Central memory CD8-positive, alpha-beta T cell (primary cell): ENCODE data around the gene SMYD3.
"Not testable (repeated sequence)": the region's sequence is repeated elsewhere in the genome, so short reads cannot be mapped to it uniquely, and the experiment has no call there.

Experiments
- ATAC-seq: fragments of 150-1000 bp; cut with Tn5 transposase; replicated peaks from 2 replicates; pipeline ENCODE4 v1.10.0; 2022; ENCODE audit warnings: mild to moderate bottlenecking, moderate FRiP score, moderate number of reproducible peaks; ENCODE audit not compliant: poor library complexity, severe bottlenecking; ENCODE audit errors: extremely low read depth
- DNase-seq, 2 donors: peaks; one replicate each; pipeline ENCODE4 v3.0.0; 2021; ENCODE audit warnings: low spot score in 2 of 2
- H3K27ac Mint-ChIP-seq: one replicate; pipeline ENCODE4 v1.8.0; 2022; ENCODE audit warnings: low read depth, mild to moderate bottlenecking, moderate library complexity, mixed read lengths
- H3K27me3 Mint-ChIP-seq: one replicate; pipeline ENCODE4 v1.8.0; 2022; ENCODE audit warnings: mixed read lengths
- H3K36me3 Mint-ChIP-seq: one replicate; pipeline ENCODE4 v1.8.0; 2022; ENCODE audit warnings: mild to moderate bottlenecking, moderate library complexity, mixed read lengths; ENCODE audit not compliant: insufficient read depth
- H3K4me1 Mint-ChIP-seq: one replicate; pipeline ENCODE4 v1.8.0; 2022; ENCODE audit warnings: mixed read lengths
- H3K4me3 Mint-ChIP-seq: one replicate; pipeline ENCODE4 v1.8.0; 2022; ENCODE audit warnings: mild to moderate bottlenecking, moderate library complexity, mixed read lengths
- H3K9me3 Mint-ChIP-seq: one replicate; pipeline ENCODE4 v1.8.0; 2022; ENCODE audit warnings: mixed read lengths

SMYD3 gene

DNA sequence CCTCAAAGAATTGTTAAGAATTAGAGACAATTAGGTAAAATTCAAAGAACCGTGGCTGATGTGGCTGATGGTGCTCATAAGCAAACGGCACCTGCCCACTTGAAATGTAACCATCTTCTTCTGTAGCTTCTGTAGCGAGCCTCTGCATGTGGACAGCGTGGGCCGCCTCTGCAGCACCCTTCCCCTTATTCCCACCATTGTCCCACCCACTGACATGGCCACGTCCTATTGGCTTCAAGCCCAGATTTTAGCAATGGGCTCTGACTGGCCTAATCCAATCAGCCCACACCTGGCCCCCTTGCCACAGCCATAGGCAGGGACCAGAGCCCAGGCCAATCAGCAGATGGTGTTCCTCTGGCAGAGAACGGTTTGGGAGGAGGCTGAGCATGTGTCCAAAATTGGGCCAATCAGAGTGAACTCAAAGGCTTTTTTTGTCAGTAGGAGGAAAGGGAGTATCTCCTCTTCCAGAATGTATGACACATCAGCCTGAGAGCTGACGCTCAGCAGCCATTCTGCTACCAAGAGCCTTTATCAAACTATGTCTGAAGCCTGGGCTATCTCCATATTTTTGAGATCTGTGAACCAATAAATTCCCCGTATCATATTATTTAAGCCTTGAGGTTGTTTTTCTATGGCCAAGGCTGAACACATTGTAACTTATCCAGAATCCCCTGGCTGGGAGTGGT lies 518.5 kb downstream of the SMYD3 start:
- Mint-ChIP-seq H3K36me3 (no peaks in the 10 kb centered on the region), H3K27ac (no peak overlapping the region), H3K4me1 (no peaks in the 10 kb centered on the region), H3K27me3 (no peaks in the 10 kb centered on the region), H3K4me3 (no peak overlapping the region), H3K9me3 (no peaks in the 10 kb centered on the region)
- ATAC-seq (no peak), DNase-seq (no peak)

DNA sequence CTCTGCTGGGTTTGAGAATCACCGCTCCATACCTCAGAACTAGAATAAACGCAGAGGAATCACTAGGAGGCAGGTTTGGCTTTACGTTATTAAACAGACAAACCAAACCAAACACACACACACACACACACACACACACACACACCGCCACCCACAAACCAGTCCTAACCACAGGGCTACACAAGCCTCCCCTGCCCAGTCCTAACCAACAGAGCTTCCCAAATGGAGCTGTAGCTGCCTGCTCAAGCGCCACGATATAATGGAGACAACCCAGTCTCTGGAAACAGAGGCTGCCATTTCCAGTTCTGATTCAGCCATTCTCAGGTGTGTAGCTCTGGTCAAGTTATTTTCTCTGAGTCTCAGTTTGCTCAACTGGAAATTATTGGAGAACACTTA lies 519.1 kb downstream of the SMYD3 start:
- no peaks in the 10 kb centered on the region for H3K36me3 Mint-ChIP-seq
- no peaks in the 10 kb centered on the region for H3K27me3 Mint-ChIP-seq
- DNase-seq (no peak), ATAC-seq (no peak)
- no peak overlapping the region for H3K27ac Mint-ChIP-seq
- H3K4me3 Mint-ChIP-seq, result no peak overlapping the region
- no peaks in the 10 kb centered on the region for H3K9me3 Mint-ChIP-seq
- no peaks in the 10 kb centered on the region for H3K4me1 Mint-ChIP-seq

DNA sequence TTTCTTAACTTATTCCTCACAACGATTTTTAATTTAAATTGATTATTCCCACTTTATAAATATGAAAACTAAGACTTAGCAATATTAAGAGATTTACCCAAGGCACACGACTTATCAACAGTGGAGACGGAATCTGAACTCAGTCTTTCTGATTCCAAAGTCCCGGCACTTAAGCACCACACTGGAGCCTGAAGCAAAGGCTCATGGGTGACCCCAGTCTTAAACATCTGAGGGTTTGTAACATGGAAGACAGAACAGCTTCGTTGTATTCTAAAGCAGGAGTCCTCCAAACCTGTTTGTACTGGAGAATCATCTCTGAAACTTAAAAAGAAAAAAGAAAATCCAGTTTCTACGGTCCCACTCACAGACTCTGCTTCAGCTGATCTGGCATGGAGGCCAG lies 519.5 kb downstream of the SMYD3 start:
- ATAC-seq, result no peak
- Mint-ChIP-seq H3K27me3 (no peaks in the 10 kb centered on the region), H3K36me3 (no peaks in the 10 kb centered on the region), H3K27ac (no peak overlapping the region), H3K9me3 (no peaks in the 10 kb centered on the region), H3K4me1 (no peaks in the 10 kb centered on the region), H3K4me3 (no peak overlapping the region)
- DNase-seq, result no peak

DNA sequence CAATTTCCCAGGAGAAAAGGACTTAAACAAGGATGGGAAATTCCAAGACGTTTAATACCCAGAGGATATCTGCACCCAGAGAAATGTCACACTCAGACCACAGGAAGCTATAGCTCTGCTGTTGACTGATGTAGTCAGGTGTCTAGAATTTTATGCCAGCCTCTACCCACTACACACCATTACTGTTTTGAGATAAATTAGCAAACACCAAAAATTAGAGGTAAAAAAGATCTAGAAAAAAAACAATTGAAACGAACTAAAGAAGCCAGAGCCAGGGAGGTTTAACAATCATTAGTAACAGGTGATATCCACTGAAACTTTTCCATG lies 519.9 kb downstream of the SMYD3 start:
- DNase-seq, result no peak
- Mint-ChIP-seq H3K4me1 (no peaks in the 10 kb centered on the region), H3K9me3 (no peaks in the 10 kb centered on the region), H3K36me3 (no peaks in the 10 kb centered on the region), H3K27me3 (no peaks in the 10 kb centered on the region), H3K27ac (no peak overlapping the region), H3K4me3 (no peak overlapping the region)
- ATAC-seq, result no peak

DNA sequence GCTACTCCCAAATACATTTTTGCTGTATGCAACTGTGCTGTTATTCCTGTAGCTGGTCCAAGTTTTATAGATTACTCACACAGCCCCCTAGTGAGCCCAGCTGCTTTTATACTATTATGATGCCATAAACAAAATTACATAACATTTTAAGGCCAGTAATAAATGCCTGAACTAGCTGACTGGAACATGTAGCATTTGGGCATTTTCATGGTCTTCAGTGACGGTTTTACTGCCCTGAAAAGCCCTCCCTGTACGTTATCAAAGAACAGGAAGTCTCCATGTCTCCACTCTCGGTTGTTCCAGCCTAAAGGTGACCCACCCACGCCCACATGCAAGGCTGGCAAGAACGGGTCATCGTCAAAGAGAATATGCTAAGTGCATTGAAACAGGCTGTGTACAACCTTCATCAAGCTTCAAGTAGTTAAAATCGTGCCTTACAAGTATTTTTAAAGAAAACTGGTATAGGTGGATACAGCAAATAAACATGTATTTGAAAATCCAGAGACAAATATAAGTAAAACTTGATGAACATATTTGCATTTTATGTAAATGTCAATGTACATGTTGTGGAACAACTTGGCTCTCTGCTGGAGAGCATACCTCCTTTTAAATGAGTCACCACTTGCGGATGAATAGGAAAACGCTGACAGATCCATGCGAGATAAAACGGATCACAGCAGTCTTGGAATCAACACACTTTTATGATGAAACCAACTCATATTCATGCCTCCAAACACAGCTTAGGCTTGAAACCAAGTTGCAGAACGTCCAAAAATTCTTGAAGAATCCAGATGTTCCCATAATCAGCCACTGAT lies 520.5 kb downstream of the SMYD3 start:
- ATAC-seq (no peak), DNase-seq (no peak)
- Mint-ChIP-seq H3K4me1 (no peaks in the 10 kb centered on the region), H3K27ac (no peak overlapping the region), H3K4me3 (no peak overlapping the region), H3K36me3 (no peaks in the 10 kb centered on the region), H3K27me3 (no peaks in the 10 kb centered on the region), H3K9me3 (no peaks in the 10 kb centered on the region)

DNA sequence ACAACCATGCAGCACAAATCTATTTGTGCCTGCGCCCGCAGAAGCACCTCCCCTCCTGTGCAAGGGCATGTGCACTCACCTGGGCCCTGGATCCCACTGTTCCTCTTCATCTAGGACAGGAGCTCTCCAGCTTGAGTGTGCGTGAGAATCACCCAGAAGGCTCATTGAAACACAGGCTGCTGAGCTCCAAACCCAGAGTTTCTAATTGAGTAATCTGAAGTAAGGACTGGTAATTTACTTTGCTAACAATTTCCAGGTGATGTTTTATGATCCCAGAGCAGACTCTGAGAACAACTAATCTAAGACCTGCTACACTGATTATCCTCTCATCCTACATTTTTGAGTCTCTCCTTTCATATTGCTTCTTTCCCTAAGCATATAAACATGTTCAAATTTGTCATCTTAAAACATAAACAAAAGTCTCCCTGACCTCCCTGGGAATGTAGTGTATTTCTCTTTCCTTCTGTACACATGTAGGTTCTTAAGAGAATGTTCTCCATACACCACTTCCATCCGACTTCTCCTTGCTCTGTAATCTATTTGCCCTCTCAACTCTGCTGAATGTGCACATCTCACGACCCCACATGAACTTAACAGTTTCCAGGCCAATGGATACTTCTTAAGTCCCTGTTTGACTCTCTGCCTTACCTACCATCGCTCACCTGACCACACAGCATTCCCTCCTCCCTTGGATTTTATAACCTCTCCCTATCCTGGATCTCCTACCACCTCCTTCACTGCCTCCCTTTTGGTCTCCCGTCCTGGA lies 522.5 kb downstream of the SMYD3 start:
- Mint-ChIP-seq H3K4me1 (no peaks in the 10 kb centered on the region), H3K27ac (no peak overlapping the region), H3K9me3 (no peaks in the 10 kb centered on the region), H3K36me3 (no peaks in the 10 kb centered on the region), H3K4me3 (no peak overlapping the region), H3K27me3 (no peaks in the 10 kb centered on the region)
- DNase-seq (no peak), ATAC-seq (no peak)

DNA sequence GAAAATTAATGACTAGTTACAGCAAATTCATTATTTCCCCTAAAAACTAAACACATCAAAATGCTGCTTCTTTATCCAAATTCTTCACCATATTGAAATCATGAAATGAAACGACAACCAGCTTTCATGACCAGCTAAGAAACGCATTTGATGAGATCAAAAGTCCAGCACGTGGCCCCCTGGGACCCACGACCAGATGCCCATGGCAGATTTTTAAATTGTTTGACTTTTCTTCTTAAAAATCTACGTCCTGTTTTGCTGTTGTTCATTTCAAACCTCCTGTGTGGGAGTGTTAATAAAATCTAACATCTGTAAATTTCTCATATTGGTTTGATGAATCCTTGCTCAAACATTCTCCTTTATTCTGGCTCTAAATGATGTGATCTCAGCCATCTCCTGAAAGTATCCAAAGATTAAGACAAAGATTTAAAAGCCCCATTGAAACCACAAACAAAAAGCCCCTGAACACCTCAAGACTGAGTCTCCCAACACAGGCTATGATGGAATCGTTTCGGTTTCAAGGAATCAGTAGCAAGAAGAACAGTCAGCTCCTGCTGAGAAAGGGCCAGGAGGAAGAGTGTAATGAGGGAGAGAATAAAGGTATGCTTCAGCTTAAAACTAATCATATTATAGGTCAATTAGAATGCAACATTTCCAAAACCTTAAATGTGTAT lies 523.6 kb downstream of the SMYD3 start:
- ATAC-seq (no peak), DNase-seq (no peak)
- Mint-ChIP-seq H3K27me3 (no peaks in the 10 kb centered on the region), H3K36me3 (no peaks in the 10 kb centered on the region), H3K27ac (no peak overlapping the region), H3K9me3 (no peaks in the 10 kb centered on the region), H3K4me3 (no peak overlapping the region), H3K4me1 (no peaks in the 10 kb centered on the region)

DNA sequence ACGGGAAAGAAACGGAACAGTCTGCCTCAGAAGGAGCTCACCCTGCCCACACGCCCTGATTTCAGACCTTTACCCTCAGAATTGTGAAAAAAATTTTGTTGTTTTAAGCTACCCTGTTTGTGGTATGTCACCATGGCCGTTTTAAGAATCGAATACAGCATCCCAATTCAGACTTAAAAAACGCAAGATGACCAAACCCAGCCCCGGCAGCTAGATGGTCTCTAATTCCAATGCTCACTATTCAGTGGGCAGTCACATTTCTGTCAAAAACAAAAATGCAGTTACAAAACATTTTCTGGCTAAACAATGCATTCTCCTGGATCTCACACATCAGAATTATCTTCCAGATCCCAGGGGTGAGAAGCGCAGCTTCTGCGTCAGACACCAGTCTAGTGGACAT lies 527.5 kb downstream of the SMYD3 start:
- H3K4me3 Mint-ChIP-seq, result no peak overlapping the region
- no peaks in the 10 kb centered on the region for H3K36me3 Mint-ChIP-seq
- H3K4me1 Mint-ChIP-seq, result no peaks in the 10 kb centered on the region
- DNase-seq (no peak), ATAC-seq (no peak)
- no peaks in the 10 kb centered on the region for H3K27me3 Mint-ChIP-seq
- no peaks in the 10 kb centered on the region for H3K9me3 Mint-ChIP-seq
- no peak overlapping the region for H3K27ac Mint-ChIP-seq

DNA sequence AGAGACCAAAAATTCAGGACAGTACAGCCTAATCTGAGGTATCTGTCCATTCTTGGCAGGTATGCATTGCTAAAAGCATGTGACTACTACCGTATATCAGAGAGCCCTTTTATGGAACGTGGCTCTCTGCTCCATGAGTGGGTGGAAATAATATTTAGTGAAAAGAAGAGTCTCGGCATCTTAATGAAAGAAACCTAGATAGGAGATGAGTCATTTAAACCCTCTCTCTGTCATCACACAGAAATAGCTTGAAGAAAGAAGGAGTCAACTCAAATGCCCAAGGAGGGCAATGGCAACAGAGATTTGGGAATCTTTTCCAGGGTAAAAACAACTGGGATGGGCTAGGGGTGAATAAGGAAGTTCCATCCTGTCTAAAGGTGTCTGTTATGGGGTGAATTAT lies 528.2 kb downstream of the SMYD3 start:
- ATAC-seq, result no peak
- Mint-ChIP-seq H3K27ac (no peak overlapping the region), H3K27me3 (no peaks in the 10 kb centered on the region), H3K4me3 (no peak overlapping the region), H3K9me3 (no peaks in the 10 kb centered on the region), H3K36me3 (no peaks in the 10 kb centered on the region), H3K4me1 (no peaks in the 10 kb centered on the region)
- DNase-seq, result no peak

DNA sequence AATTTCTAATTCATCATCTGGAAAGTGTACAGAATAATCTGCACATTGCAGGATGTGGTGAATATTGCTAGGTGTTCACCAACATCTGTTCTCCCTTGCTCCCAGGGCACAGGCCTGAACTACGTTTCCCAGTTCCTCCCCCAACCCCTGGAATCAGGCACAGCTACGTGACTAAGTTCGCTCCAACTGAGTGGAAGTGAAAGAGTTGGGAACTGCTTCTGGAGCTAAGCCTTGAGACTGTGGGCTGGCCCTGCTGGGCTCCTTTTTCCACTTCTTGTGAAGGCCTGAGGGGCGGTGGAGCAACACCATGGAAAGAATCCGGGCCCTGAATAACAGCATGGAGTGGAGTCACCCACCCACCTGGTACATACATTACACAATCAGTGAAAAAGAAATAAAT lies 534.6 kb downstream of the SMYD3 start:
- Mint-ChIP-seq H3K27ac (no peak overlapping the region), H3K9me3 (no peaks in the 10 kb centered on the region), H3K27me3 (no peaks in the 10 kb centered on the region), H3K36me3 (no peaks in the 10 kb centered on the region), H3K4me3 (no peak overlapping the region), H3K4me1 (no peaks in the 10 kb centered on the region)
- no peak for ATAC-seq
- no peak for DNase-seq

DNA sequence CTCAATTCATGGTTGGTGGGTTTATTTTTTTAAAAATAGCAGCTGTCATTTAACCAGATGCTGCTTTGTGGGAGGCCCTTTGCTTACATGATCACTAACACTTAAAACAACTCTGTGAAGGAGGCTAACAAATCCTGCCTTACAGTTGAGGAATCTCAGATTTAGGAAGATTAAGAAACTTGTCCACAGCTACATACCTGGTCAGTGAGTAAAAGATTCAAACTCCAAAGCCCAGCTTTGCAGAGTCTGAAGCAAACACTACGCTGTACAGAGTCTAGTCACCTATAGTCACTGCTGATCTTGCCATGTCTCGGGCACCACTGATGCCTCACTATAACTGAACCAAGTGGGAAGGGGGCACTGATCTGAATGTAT lies 535.4 kb downstream of the SMYD3 start:
- Mint-ChIP-seq H3K36me3 (no peaks in the 10 kb centered on the region), H3K4me1 (no peaks in the 10 kb centered on the region), H3K9me3 (no peaks in the 10 kb centered on the region), H3K27ac (no peak overlapping the region), H3K4me3 (no peak overlapping the region), H3K27me3 (no peaks in the 10 kb centered on the region)
- DNase-seq, result no peak
- no peak for ATAC-seq

DNA sequence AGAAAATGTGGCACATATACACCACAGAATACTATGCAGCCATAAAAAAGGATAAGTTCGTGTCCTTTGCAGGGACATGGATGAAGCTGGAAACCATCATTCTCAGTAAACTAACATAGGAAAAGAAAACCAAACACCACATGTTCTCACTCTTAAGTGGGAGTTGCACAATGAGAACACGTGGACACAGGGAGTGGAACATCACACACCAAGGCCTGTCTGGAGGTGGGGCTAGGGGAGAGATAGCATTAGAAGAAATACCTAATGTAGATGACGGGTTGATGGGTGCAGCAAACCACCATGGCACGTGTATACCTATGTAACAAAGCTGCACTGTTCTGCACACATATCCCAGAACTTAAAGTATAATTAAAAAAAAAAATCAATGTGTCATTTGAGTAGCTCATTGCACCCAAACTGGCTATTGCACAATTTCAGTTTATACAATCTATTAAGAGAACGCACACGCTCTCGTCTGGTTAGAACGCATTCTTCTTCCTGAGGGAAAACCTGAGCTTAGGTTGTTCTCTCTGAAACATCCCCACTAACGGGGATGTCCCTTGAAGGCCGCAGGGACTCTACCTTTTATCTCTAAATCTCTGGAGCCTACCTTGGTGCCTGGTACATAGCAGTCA lies 535.9 kb downstream of the SMYD3 start:
- H3K9me3 Mint-ChIP-seq, H3K4me1 Mint-ChIP-seq, ATAC-seq, H3K27ac Mint-ChIP-seq, H3K36me3 Mint-ChIP-seq, DNase-seq, H3K4me3 Mint-ChIP-seq, H3K27me3 Mint-ChIP-seq: not testable (repeated sequence)
